OCI-LY7 (cell line): Measurements from ENCODE around the gene TMEM107. TPM values are rescaled to one million over a fixed set of nuclear protein-coding genes. Genes with fewer than 3 reads are reported as not detected.

ENCODE experiments used
- Bru-seq: library from RNA; stranded (reverse); fragments of 400-500 nt; gene quantifications from one replicate; lab custom pipeline; 2021; lab: Mats Ljungman, UMichigan
- BruChase-seq, 2 experiments: library from RNA; stranded (reverse); fragments of 400-500 nt; gene quantifications; one replicate each; lab custom pipeline; 2021; lab: Mats Ljungman, UMichigan
- BruUV-seq: library from RNA; stranded (reverse); fragments of 400-500 nt; replicated peaks from 2 replicates; lab custom pipeline; 2021; lab: Mats Ljungman, UMichigan
- CTCF ChIA-PET: fragments of 300-600 bp; sonication (Branson Sonifier 250); formaldehyde crosslinking; loops from one replicate; lab custom pipeline; 2022; ENCODE audit warnings: antibody characterized with exemption; ENCODE audit not compliant: unreplicated experiment; lab: Charles Lee
- POLR2A ChIA-PET: fragments of 300-600 bp; sonication (Branson Sonifier 250); formaldehyde crosslinking; loops from one replicate; lab custom pipeline; 2022; ENCODE audit warnings: antibody characterized with exemption; lab: Charles Lee
- DNase-seq: peaks from one replicate; pipeline ENCODE4 v3.0.0-alpha.2; 2015; ENCODE audit warnings: low spot score
- H2AFZ ChIP-seq: fragments of 200-600 bp; sonication (generic), shearing (Covaris generic); 2 replicates; pipeline ENCODE4 v1.6.1; 2014; ENCODE audit warnings: mild to moderate bottlenecking, antibody characterized with exemption, low read length, moderate library complexity
- H3K27ac ChIP-seq: fragments of 200-600 bp; sonication (generic); 2 replicates; pipeline ENCODE4 v1.5.1; 2014; ENCODE audit warnings: mixed run types, low read depth, mild to moderate bottlenecking, moderate library complexity, low read length, inconsistent platforms; ENCODE audit not compliant: poor library complexity, severe bottlenecking
- H3K36me3 ChIP-seq: fragments of 200-600 bp; sonication (generic); 2 replicates; pipeline ENCODE4 v1.6.1; 2014; ENCODE audit warnings: mild to moderate bottlenecking, antibody characterized with exemption, low read length, moderate library complexity, mixed read lengths; ENCODE audit not compliant: insufficient read depth
- H3K4me1 ChIP-seq: fragments of 200-600 bp; sonication (generic); 2 replicates; pipeline ENCODE4 v1.5.1; 2014; ENCODE audit warnings: mild to moderate bottlenecking, low read length; ENCODE audit not compliant: insufficient read depth, poor library complexity, severe bottlenecking
- H3K4me2 ChIP-seq: fragments of 200-600 bp; sonication (generic); 2 replicates; pipeline ENCODE4 v1.6.1; 2014; ENCODE audit warnings: mild to moderate bottlenecking, low read length
- H3K4me3 ChIP-seq: fragments of 200-600 bp; sonication (generic); 2 replicates; pipeline ENCODE4 v1.5.1; 2014; ENCODE audit warnings: mild to moderate bottlenecking, low read depth, low read length; ENCODE audit not compliant: poor library complexity, severe bottlenecking
- H3K79me2 ChIP-seq: fragments of 200-600 bp; sonication (generic); 2 replicates; pipeline ENCODE4 v1.6.1; 2016; ENCODE audit warnings: low read depth, mild to moderate bottlenecking, low read length, moderate library complexity, mixed read lengths; ENCODE audit not compliant: insufficient read depth
- H3K9me2 ChIP-seq: fragments of 200-600 bp; sonication (generic); 2 replicates; pipeline ENCODE4 v1.6.1; 2016; ENCODE audit warnings: mild to moderate bottlenecking, low read length, mixed read lengths; ENCODE audit not compliant: insufficient read depth
- H3K9me3 ChIP-seq: fragments of 200-600 bp; sonication (generic); 2 replicates; pipeline ENCODE4 v1.6.1; 2014; ENCODE audit warnings: mild to moderate bottlenecking, mixed run types, low read length, mixed read lengths
- H4K20me1 ChIP-seq: fragments of 200-600 bp; sonication (generic); 2 replicates; pipeline ENCODE4 v1.6.1; 2014; ENCODE audit warnings: mild to moderate bottlenecking, antibody characterized with exemption, low read length, moderate library complexity, mixed read lengths; ENCODE audit not compliant: insufficient read depth
- EZH2phosphoT487 ChIP-seq: fragments of 200-600 bp; sonication (generic); IDR thresholded peaks from 2 replicates; pipeline ENCODE4 v1.6.1; 2018; ENCODE audit warnings: low read depth, borderline replicate concordance, mild to moderate bottlenecking, mixed run types, antibody characterized with exemption, low read length, moderate library complexity, mixed read lengths
- intact Hi-C: fragments of 100-400 bp; cut with micrococcal nuclease; formaldehyde crosslinking; loops from one replicate; pipeline ENCODE4 v1.10.0; 2022; ENCODE audit not compliant: unreplicated experiment
- long read RNA-seq: library from polyadenylated mRNA; stranded (forward); transcript quantifications from one replicate; pipeline ENCODE4 v2.0.0, GENCODE V29; 2022
- total RNA-seq, 2 experiments: library from RNA; depleted of rRNA in 1 of 2; stranded (reverse); fragments of >200 nt in 1 of 2; shearing (Covaris generic) in 1 of 2; gene quantifications; 2 replicates each; pipeline ENCODE4 v1.2.3, GENCODE V29; 2014 to 2022
- TF ChIP-seq, protein P1 (sequence below): fragments of 200-600 bp; sonication (generic); conservative IDR thresholded peaks from 2 replicates; pipeline ENCODE4 v1.5.1; 2014; ENCODE audit warnings: mild to moderate bottlenecking, antibody characterized with exemption, low read length, moderate library complexity, mixed read lengths

The TMEM107 gene
- total RNA-seq (2014; rRNA removed; shearing (Covaris generic)) (34.6 and 57.0 TPM in 2 replicates), total RNA-seq (2022) (43.9 and 45.4 TPM in 2 replicates), Bru-seq, nascent RNA (percentile 79 among the genes with signal in this experiment), BruChase-seq, experiment 1, labeled RNA remaining after a 6-hour chase (percentile 87 among the genes with signal in this experiment), BruChase-seq, experiment 2, labeled RNA remaining after a 2-hour chase (percentile 84 among the genes with signal in this experiment)
- long read RNA-seq, transcript TMEM107-205 (2 exons, 1,210 nt) = minor isoform, 10 of 53 reads
- long read RNA-seq, transcript TMEM107-204 (5 exons, 747 nt) = major isoform, 25 of 53 reads
- long read RNA-seq, partial matches to known transcripts = 1 of 53 reads
- long read RNA-seq, other reads (novel, unspliced or antisense) = 11 of 53 reads

DNA sequence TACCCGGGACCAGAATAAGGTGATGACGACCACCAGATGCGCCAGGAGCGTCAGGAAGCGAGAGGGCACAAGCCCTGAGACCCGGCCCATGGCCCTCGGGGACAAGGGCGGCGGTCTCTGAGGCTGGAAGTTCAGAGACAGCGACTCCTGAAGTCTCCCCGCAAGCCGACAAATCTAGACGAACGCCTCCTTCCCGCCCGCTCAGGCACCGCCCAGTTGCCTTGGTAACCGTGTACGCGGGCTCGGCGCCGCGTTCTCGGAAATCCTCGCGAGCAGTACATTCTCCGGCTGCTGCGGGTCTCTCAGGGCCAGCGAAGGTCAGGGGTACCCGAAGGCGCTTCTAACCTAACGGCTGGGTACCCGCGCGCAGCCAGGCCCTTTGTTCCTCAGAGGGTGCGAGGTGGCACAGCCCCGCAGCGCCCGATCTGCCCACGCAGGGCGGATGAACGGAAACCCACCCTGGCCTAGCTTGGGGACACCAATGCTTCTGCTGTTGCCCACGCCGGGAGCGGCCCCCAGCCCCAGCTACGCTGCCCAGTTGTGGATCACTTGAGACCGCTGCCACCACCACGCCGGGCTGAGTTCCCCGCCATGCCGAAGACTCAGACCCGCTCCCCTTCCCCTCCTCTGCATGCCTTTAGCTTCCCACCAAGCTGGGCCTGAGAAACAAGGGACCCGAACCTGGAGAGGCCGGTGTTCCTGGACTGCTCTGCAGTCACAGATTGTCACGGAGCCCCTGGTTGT is at the start of gene TMEM107:
Gene TMEM107 (minus strand): TSS at position 184 of the 744 bp plus-strand sequence. CDS start 94 bp downstream, at position 90.
- no TSS peak for BruUV-seq
- Histone ChIP-seq H3K4me2 (peak within 1 kb of the TSS; percentile 99), H3K4me1 (peaks cover 36% of the 10 kb centered on the region), H3K36me3 (no peaks in the 10 kb centered on the region), H3K4me3 (peak within 1 kb of the TSS; percentile 81), H3K79me2 (peaks cover 5% of the 10 kb centered on the region; the same call in 1 of the 2 replicates), H3K9me3 (no peaks in the 10 kb centered on the region), H3K27ac (peak within 1 kb of the TSS; percentile 91), H4K20me1 (no peaks in the 10 kb centered on the region), H3K9me2 (no peaks in the 10 kb centered on the region), H2AFZ (peak within 1 kb of the TSS; percentile 91)
- POLR2A ChIA-PET = interaction anchor here (0.5 to 1.1 kb wide), 7 partner anchors 15 to 102 kb away, joined by 3 to 6 read pairs (median 3); partner anchors contain the start of gene CTC1
- intact Hi-C loops = no loop called here
- TF ChIP-seq, protein P1, sequence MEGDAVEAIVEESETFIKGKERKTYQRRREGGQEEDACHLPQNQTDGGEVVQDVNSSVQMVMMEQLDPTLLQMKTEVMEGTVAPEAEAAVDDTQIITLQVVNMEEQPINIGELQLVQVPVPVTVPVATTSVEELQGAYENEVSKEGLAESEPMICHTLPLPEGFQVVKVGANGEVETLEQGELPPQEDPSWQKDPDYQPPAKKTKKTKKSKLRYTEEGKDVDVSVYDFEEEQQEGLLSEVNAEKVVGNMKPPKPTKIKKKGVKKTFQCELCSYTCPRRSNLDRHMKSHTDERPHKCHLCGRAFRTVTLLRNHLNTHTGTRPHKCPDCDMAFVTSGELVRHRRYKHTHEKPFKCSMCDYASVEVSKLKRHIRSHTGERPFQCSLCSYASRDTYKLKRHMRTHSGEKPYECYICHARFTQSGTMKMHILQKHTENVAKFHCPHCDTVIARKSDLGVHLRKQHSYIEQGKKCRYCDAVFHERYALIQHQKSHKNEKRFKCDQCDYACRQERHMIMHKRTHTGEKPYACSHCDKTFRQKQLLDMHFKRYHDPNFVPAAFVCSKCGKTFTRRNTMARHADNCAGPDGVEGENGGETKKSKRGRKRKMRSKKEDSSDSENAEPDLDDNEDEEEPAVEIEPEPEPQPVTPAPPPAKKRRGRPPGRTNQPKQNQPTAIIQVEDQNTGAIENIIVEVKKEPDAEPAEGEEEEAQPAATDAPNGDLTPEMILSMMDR = no peak
- no peak for TF ChIP-seq EZH2phosphoT487
- peak; percentile 91 for DNase-seq
- CTCF ChIA-PET = no interaction called here

DNA sequence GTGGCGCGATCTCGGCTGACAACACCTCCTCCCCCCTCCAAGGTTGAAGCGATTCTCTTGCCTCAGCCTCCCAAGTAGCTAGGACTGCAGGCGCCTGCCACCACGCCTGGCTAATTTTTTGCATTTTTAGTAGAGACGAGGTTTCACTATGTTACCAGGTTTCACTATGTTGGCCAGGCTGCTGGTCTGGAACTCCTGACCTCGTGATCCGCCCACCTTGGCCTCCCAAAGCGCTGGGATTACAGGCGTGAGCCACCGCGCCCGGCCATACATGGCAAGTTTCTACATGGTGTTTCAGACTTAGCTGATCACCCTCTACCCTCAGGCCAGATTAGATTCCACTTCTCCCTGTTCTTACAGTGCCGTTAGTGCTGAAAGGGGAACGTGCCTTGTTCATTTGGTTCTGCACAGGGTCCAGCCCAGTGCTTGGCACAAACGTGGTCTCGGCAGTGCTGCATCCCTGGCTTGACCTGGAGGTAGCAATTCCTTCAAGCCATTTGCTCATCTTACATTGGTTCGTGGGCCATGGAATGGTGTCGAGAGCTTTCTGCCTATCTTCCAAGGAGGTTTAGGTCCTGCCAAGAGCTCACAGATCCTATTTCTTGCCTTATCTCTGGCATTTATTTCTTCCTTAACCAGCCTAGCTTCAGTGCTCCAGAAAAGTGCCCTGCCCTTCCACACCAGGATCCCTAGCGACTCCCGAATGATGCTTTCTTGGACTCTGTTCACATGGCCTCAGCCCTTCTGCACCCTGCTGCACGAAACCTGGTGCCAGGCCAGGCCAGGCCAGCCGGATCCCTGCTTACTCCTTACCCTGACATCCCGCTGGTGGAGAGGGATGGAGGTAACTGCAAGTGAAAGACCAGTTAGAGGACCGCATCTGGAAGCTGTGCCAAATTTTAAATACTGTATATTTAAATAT is 49.0 kb upstream of the TMEM107 start:
- intact Hi-C loops = no loop called here
- peaks cover 50% of the 10 kb centered on the region for H3K36me3 ChIP-seq
- H3K79me2 ChIP-seq = no peaks in the 10 kb centered on the region
- H3K9me3 ChIP-seq = no peaks in the 10 kb centered on the region
- H3K4me1 ChIP-seq = peaks cover 21% of the 10 kb centered on the region
- H4K20me1 ChIP-seq = no peaks in the 10 kb centered on the region
- H3K9me2 ChIP-seq = no peaks in the 10 kb centered on the region
- ChIA-PET POLR2A (interaction anchor here (0.6 to 4.2 kb wide), 6 partner anchors 22 to 1062 kb away, joined by 3 to 49 read pairs (median 6); partner anchors contain the start of genes BORCS6, CTC1, PFAS and RANGRF), CTCF (no interaction called here)
- no peak overlapping the region for H3K4me3 ChIP-seq
- H2AFZ ChIP-seq = no peak overlapping the region
- TF ChIP-seq EZH2phosphoT487 = no peak
- TF ChIP-seq, protein P1 = no peak
- DNase-seq = no peak
- H3K4me2 ChIP-seq = no peak overlapping the region
- H3K27ac ChIP-seq = no peak overlapping the region
- BruUV-seq = no TSS peak
